NCI-H2171 (cell line): Measurements from ENCODE around the gene ACADSB.

Experiments
- DNase-seq: peaks from one replicate; lab custom pipeline; 2025; lab: John Stamatoyannopoulos, UW

Gene ACADSB

DNA sequence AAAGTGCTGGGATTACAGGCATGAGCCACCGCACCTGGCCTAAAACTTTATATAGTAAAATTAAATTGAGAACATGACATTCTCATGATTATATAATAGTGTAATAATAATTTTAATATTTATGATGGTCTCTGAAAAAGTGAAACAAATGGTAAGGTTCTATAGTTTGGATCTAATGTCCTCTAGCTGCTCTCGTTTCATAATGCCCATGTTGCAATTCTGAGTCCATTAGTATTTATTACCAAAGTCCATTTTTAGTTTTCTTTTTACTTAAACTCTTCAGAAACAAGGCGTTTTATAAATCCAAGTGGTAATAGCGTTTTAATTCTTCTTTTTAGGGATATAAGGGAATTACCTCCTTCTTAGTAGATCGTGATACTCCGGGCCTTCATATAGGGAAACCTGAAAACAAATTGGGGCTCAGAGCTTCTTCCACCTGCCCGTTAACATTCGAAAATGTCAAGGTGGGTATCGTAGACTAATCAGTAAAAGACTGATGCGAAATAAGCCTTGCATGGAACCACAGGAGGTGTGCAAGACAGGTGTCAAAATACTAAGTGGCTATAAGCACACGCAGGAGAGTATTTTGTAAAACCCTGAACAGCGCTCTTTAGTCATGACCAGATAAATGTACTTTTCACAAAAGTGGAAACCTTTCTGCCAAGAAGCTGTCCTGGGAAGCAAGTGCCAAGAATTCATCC, 34.1 kb downstream of the ACADSB start:
- DNase-seq = no peak

DNA sequence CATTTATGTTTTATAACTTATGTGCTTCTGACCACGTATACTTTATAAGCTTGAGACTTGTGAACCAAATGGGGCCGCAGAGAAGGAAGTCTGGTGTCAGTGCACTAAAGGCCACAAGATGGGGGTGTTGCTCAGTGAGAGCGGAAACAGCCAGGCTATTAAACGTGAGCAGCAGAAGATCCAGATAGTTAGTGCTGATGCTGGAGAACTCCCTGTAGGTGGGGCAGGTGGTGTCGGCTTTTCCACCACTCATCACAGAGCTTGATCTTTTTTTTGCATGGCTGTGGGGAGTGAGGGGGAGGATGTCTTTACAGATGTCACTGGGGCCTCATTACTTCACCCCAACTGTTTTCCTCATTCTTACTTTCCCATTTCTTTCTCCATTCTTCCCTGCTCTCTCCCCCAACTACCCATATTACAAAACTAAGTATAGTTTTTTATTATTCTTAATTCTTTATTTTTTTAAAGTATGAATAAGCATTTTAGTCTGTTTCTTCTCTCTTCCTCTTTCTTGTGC, 34.7 kb downstream of the ACADSB start:
- peak; percentile 62 for DNase-seq

GRCh38 chr10:123044391-123044790, 35.6 kb downstream of the ACADSB start:
- DNase-seq = peak; percentile 7

- DNase-seq = no peak
Measured at GRCh38 chr10:123045961-123046731, 37.3 kb downstream of the ACADSB start.

DNA sequence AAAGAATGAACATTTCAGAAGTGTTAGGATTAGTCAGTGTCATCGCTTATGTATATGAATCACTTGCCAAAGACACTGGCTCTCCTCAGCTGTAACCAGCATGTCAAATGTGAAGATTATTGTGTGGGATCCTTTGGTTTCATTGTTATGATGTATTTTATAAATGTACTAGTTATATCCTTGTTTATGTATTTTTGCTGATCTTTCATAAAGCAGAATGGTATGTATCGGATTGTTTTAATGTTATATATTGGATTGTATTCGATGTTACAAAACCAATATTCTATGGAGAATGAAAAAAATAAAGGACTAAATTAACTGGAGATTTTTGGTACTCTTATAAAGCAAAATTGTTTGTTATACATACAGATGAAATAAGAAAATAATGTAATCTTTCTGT, 49.2 kb downstream of the ACADSB start:
- no peak for DNase-seq

DNA sequence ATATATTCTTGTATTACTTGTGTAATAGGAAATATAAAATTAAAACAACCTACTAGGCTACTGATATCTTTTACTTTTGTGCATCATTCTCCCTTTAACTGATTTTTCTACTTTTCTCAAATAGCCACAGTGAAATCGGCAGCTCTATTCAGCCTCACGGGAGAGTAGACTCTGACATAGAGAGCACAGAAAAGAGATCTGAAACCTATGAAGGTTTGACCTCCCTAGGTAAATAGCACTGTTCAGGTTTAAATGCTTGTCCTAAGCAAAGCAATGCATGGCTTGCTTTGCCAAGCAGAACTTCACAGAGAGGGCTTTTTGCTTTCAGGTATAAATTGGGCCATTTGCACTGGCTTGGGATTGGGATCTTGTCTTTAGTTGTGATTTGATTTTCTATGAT, 53.1 kb downstream of the ACADSB start:
- DNase-seq = no peak

GRCh38 chr10:123062726-123063125, 53.9 kb downstream of the ACADSB start:
- DNase-seq = no peak

- DNase-seq = no peak
Measured at GRCh38 chr10:123068087-123068853, 59.5 kb downstream of the ACADSB start.

DNA sequence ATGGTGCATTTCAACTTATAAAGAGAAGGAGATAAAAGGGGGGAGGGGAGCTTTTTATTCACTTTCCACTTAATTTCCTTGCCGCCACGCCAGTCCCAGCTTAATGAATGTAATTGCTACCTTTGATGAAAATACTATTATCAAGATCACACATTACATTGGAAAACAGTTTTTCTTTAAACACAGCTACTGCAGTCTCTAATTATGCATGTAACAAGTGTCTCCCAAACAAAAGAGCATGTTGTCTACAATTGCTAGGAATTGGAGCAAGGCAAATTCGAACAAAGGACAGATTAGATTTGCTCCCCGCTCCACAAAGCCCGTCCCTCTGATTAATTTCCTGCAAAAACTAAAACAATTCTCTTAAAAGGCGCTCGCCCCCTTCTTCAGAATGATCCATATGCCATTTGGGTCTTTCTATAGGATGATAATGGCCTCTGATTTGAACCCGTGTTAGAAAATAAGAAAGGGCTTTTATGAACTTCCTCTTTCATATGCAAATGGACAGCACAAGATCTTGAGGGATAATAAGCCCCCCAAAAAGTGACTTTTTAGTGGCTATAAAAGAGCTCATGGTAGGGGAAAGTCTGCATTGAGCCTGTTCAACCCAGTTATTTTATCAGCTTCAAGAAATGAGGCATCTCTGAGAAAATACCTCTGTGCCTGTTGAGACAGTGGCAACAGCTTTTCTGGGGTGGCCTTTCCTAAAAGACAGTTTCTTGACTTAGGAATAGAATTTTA, 60.6 kb downstream of the ACADSB start:
- DNase-seq = no peak

DNA sequence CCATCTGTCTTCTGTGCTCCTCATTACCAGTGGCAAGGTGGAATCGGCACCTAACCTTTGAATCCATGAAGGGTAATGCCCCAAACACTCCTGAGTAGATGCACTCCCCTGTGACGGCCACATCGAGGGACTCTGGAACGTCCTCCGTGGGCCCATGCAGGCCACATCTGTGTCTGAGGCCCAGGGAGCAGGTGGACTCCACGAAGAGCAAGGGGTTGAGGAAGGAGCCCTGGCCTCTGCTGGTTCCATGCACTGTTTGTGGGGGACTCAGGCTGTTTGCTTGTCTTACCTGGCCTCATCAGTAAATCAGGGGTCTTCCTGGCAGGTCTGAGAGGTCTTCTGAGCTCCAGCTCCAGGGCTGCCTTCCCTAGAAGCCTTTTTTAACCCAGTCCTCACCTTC, 64.4 kb downstream of the ACADSB start:
- no peak for DNase-seq

DNA sequence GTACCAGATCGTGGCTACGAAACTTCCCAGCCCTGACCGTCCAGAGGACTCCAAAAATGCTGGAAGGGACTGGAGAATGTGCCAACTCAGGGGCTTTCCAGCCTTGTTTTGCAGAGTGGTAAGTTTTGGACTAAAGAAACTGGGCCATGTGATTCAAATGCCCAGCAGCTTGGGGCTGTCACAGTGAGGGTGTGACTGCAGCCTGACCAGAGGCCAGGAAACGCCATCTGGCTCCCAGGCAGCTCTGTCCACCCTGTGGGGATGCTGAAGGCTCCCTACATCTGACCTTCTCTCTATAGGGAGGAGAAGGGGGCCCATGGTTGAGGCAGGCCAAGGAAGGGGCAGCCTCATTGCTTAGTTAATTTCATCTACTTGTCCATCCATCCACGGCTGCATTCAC, 65.4 kb downstream of the ACADSB start:
- DNase-seq = no peak

- no peak for DNase-seq
Measured at GRCh38 chr10:123081896-123082295, 73.1 kb downstream of the ACADSB start.

DNA sequence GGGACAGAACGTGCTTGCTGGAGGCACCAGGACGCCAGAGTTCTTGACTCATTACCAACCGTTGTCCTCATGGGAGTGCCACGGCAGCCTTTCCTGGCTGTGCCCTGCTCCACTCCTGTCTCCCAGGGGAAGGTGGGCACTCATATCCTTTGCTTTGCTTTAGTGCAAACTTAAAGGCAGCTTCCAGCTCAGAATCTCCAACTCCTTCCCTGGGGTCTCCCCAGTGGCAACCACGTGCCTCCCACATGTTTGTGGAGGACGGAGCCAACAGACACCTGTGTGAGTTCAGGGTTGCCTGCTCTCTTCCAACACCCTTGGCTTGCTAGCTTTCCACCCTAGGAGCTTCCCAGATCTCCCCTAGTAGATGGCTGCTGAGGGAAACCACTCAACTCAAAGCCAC, 75.0 kb downstream of the ACADSB start:
- no peak for DNase-seq

GRCh38 chr10:123086281-123086680, 77.5 kb downstream of the ACADSB start:
- DNase-seq = no peak

GRCh38 chr10:123087348-123087747, 78.5 kb downstream of the ACADSB start:
- no peak for DNase-seq

DNA sequence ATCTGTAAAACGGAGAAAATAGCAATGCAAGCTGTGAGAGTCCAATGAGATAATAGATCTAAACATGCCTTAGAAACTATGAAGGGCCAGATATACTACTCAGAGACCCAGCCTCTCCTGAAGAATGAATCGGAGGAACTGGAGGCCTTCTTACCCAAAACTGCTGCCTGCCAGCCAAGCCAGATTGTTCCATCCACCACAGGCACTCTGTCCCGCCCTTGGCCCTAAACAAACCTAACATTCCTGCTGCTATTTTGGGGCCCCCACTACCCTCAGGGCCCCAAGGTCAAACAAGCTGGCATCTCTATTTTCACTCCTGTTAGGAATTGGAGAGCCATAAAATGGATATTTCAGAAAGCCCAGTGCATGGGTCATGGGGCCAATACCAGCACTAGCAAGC, 79.0 kb downstream of the ACADSB start:
- no peak for DNase-seq

GRCh38 chr10:123092635-123093414, 84.0 kb downstream of the ACADSB start:
- DNase-seq = no peak

- DNase-seq = no peak
Measured at GRCh38 chr10:123093489-123093888, 84.7 kb downstream of the ACADSB start.

DNA sequence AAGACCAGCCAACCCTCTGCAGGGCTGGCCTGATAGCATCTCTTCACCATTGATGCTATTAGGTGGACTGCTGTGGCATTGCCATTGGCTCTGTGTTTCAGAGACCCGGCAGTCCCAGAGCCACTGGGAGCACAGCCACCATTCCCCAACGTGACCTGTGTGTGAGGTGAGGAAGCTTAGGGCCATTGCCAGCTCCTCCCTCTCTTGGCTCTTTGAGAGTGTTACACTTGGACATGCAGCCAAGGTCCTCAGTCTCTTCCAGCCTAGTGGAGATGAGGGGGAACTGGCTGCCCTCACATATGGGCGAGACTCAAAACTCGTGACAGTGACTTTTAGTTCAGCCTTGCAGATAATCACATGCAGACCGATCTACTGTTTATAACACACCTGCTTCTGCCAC, 87.6 kb downstream of the ACADSB start:
- DNase-seq = no peak

DNA sequence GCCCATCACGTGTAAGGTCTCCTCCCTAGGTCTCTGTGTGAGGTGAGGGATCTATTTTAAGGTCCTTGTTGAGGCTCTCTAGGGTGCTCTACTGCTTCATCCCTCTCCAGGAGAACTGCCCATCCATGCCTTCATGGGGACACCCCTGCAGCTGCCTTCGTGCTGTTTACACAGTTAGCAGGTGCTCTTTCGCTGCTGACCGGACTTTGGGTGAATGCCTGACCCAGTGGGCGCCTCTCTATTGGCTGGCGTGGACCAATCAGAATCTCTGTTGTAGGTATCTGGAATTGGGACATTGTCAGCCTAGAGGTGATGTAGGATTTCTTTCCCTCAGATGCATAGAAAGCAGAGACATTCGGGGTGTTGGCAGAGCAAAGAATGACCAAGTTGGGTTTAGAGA, 88.2 kb downstream of the ACADSB start:
- DNase-seq = no peak
